UCSD-AML1 (cell line): ENCODE data around the gene RAB29.
"Not testable (repeated sequence)": the region's sequence is repeated elsewhere in the genome, so short reads cannot be mapped to it uniquely, and the experiment has no call there.

Source experiments
- DNase-seq: peaks from one replicate; lab custom pipeline; 2025; ENCODE audit not compliant: unreplicated experiment; lab: John Stamatoyannopoulos, UW

The RAB29 gene

DNA sequence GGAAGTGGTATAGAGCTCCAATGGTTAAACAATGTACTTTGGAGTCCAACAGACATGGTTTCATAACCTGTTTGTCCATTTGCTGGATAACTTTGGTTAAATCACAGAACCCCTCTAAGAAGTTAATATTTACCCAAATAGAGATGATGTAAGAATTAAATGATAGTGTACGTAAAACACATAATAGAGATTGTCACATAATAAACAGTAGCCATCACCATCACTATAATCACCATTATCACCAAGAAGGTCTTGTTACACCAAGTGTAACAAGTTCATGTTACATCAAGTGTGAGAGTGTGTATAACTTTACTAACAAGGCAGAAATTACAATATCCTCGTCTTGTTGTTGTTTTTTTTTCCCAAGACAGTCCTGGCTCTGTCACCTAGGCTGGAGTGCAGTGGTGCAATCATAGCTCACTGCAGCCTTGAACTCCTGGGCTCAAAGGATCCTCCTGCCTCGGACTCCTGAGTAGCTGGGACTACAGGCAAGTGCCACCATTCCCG is 48.6 kb downstream of the RAB29 start:
- DNase-seq: no peak

DNA sequence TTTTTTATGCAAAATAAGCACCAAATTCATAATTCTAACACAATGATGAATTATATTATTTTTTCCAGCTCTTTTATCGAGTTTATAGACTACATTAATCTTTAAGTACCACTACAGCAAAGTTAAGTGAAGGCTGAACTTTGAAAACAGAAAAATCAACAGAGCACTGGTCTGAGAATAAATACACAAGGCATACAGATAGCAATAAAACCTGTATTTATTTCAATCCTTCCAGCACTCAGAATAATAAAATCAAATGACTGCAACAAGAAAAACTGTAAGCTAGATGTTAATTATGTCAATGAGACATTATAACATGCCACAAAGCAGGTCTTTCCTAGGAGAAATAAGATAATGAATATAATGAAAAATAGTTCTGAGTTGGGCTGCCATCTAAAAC is 49.8 kb downstream of the RAB29 start:
- DNase-seq: no peak

- not testable (repeated sequence) for DNase-seq
Measured at GRCh38 chr1:205720740-205721139, 54.5 kb downstream of the RAB29 start.

DNA sequence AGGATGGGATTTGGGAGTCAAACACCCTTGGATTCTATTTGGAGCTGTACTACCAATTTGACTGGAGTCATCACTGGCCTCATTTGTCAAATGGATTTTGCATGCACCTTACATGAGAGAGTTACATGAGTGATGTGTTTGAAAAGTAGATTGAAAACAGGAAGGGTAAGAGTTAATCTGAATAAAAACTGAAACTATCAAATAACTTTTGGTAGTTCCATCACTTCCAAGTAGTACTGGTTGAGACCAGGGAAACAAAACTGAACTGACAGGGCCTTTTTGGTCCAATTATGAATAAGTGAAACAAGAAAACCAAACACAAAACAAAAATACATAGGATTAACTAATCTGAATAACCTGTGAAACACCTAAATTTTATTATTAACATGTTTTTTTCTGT is 55.5 kb downstream of the RAB29 start:
- no peak for DNase-seq

- DNase-seq: no peak
Measured at GRCh38 chr1:205719015-205719414, 56.3 kb downstream of the RAB29 start.
